ENCODE data around the gene MYO10.
"Not testable (repeated sequence)": the region's sequence is repeated elsewhere in the genome, so short reads cannot be mapped to it uniquely, and the experiment has no call there.

The MYO10 gene

DNA sequence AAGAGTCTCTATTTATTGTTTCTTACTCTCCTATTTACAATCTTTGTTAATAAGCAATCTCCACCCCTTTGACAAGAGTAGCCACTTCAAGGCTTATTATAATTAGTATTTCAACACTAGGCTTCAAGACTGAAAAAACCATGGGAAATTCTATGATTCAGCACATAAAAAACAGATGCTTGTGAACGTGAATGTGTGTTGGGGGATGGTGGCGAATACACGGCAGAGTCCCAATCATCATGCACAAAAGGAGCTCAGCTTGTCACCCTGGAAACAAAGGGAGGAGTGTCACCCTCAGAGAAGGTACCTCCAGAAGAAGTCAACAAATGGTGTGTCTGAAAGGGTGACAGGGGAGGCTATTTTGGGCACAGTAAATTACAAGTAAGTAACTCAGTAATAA, 162.1 kb downstream of the MYO10 start:
- no peak for DNase-seq

DNA sequence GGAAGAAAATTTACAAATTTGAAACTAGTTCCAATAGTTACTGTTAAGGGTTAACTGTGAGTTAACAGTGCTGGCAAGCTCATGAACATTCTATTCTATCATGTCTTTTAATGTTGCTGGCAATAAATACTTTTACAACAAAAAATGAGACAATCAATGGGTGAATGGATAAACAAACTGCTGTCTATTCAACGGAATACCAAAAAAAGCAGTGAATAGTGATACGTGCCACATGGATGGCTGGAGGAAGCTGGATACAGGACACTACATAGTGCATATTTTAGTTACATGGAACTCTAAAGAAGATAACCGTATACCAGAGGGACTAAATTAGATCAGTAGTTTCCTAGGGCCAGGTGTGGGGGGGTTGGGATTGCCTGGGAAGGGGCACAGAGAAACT, 163.5 kb downstream of the MYO10 start:
- no peak for DNase-seq

DNA sequence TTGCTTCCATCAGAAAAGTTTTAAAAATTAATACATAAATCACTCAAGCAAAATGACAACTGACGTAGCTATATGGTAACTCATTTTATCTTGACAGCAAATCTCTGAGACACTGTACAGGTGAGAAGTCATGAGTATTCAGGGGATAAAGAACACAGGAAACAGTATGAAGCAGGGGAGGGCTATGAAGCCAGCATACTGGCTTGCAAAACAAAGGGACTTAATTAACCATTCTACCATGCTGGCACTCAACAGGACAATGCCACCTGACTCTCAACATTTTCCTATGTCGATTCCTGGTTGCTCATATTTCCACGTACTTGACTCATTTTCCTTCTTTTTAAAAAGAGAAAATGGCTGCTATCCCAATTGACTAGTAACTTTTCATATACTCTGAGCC, 167.9 kb downstream of the MYO10 start:
- no peak for DNase-seq

DNA sequence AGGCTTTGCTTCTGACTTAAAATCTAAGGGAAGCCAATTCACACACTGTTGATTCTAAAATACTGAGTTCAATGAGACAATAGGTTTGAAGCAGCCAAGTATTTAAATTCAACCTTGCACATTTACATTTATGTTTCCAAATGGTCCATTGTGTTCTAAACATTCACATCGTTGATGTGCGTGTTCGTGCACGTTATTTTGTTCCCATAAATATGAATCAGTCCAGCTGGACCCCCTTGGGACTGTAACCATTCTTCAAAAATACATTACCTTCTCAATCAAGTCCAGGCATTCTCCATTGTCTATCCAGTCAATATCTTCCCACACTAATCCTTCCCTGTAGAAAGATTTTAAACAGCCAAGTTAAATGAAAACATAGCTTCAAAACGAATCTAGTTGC, 172.9 kb downstream of the MYO10 start:
- no peak for DNase-seq

DNA sequence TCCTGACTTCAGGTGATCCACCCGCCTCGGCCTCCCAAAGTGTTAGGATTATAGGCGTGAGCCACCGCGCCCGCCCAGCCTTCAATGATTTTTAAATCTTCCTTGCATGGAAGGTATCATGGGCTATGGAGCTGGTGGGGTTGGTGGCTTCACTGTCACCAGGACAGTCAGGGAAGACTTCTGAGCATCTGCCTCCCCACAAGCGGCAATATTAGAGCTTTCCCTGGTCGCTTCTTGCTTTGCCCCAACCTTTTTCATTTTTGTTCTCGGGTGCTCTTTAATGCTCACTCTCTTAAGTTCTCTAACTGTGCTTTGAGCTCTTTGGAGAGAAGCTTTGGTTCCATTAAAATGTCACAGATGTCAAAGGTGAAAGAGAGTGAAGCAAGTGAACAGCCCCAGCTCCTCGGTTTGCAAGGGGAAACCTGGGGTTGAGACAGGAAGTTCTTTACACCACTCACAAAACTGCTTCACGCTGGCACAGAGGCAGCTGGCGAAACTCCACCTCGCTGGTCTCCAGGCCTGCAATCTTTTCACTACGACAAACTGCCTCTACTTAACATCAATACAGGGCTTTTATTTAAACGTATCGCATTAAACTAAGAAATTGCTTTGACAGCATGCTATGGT, 176.8 kb downstream of the MYO10 start:
- no peak for DNase-seq

DNA sequence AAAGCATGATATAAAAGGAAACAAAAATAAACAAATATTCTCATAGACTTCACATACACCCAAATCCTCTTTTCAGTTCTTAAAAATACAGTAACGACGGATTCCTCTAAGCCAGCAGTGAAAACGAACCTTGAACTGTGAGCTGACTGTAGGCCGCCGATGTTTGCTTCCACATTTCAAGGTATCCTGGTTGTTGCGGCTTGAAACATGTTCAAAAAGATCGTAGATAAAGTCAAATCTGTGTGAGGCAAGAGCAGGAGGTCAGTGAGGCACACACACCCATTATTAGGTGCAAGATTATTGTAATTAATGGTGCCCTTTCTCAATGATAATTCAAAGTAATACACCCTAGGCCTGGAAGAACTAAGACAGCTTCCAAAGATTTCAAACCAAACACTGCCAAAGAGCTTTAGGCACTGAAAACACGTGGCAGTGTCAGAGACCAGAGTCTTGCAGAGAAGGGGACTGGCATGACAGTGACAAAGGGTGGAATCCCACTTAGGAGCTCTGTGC, 178.0 kb downstream of the MYO10 start:
- DNase-seq: no peak

DNA sequence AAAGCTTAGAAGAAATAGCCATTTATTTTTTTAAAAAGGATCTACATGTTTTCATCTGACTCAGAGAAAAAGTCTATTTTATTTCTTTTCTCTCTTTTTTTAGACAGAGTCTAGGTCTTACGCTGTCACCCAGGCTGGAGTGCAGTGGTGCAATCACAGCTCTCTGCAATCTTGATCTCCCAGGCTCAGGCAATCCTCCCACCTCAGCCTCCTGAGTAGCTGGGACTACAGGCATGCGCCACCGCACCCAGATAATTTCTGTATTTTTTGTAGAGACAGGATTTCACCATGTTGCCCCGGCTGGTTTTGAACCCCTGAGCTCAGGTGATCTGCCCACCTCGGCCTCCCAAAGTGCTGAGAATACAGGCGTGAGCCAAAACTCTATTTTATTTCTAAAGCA, 178.5 kb downstream of the MYO10 start:
- DNase-seq: not testable (repeated sequence)

DNA sequence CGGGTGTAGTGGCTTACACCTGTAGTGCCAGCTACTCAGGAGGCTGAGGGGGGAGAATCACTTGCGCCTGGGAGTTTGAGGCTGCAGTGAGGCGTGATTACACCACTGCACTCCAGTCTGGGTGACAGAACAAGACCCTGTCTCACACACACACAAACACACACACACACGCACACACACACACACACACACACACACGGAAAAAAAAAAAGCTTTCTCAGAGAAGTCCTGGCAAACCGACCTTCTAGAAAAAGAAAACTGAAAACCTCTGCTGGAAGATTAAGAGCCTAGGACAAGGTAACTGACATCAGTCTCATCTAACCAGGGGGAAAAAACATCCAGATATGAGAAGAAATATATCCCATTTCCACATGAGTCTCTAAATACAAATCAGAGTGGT, 178.9 kb downstream of the MYO10 start:
- DNase-seq: no peak

DNA sequence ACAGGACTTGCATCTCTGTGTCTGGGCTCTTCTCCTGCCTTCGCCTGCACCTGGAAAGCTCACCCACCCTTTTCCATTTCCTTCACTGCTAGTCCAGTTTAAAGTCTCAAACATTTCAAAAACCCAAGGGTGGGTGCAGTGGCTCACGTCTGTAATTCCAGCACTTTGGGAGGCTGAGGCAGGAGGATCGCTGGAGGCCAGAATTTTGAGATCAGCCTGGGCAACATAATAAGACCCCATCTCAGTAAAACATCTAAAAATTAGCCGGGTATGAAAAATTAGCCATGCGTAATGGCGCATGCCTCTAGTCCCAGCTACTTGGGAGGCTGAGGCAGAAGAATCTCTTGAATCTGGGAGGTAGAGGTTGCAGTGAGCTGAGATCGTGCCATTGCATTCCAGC, 179.4 kb downstream of the MYO10 start:
- no peak for DNase-seq

DNA sequence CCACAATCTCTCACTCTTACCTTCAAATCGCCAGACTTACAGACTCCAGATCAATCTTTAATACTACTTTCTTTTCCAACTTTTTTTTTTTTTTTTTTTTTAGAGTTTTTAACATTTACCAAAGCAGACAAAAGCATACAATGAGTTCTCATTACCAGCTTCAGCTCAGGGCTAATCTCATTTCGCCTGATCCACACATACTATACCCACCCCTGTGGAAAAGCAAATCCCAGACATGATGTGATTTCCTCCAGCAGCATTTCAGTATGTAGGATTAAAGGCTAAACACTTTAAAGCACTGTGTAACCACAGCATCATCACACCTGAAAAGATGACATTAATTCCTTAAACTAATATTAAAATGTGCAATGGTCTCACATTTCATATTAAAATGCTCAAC, 180.4 kb downstream of the MYO10 start:
- DNase-seq: no peak

DNA sequence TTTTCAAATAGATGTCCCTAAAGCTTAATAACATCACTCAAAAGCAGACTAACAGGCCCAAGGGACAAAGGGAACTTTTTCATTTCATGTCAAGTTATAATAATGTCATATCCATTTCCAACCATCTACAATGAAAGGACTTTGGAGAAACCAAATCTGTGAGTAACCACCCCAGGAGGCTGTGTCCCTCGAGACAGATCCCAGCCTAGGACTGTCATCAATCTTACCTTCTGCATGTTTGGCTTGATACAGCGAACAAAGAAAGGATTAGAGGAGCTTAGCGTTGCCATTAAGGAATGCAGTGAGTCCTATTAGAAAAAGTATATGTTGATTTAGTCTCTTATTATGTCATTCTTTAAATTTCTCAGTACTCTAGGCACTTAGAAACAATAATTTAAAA, 181.5 kb downstream of the MYO10 start:
- DNase-seq: no peak

DNA sequence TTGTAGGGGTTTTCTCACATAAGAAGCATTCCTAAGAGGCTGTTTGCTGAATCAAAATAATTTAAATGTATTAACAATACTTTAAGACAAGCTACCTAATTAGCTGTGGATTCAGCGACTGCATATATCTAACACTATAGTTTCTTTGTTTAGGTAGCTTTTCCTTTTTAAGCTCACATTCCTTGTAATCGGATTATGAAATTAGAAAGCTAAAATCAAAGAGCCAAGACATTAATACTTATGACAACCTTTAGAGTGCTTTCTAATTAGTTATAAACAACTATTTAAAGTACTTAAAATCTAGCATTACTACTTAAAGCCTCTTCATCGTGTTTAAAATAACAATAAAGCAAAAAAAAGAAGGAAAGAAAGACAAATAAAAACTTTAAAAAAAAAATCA, 182.0 kb downstream of the MYO10 start:
- DNase-seq: no peak

DNA sequence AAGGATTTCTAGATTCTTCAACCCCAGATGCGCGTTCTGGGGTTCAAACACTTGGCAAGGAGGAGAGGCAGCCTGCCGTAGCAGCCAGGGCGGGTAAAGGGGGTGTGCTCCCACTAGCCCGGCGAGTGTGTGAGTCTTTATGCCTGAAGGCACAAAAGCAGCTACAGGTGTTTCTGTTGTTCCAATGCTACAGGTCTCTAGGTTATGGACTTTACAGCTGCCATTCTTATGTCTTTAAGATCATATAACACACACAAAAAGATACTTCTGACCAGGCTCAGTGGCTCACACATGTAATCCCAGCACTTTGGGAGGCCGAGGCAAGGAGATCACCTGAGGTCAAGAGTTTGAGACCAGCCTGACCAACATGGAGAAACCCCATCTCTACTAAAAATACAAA, 185.6 kb downstream of the MYO10 start:
- DNase-seq: no peak

DNA sequence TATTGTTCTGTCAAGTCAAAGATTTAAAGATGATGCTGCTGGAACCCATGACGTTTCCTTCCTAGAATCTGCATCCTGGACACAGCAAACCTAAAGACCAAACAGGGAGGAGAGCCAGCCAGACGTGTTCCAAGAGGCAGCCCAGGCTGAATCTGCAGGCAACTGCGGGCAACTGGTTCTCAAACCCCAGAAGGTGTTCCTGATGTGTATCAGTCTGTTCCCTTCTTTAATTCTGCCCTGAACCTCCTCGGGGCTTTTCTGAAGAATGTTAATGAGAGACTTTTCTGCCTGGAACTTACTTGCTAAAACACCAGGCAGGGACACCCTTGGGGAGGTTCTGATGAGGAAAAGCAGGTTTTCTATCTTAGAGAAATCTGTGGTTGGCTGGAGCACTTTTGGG, 186.5 kb downstream of the MYO10 start:
- DNase-seq: no peak

DNA sequence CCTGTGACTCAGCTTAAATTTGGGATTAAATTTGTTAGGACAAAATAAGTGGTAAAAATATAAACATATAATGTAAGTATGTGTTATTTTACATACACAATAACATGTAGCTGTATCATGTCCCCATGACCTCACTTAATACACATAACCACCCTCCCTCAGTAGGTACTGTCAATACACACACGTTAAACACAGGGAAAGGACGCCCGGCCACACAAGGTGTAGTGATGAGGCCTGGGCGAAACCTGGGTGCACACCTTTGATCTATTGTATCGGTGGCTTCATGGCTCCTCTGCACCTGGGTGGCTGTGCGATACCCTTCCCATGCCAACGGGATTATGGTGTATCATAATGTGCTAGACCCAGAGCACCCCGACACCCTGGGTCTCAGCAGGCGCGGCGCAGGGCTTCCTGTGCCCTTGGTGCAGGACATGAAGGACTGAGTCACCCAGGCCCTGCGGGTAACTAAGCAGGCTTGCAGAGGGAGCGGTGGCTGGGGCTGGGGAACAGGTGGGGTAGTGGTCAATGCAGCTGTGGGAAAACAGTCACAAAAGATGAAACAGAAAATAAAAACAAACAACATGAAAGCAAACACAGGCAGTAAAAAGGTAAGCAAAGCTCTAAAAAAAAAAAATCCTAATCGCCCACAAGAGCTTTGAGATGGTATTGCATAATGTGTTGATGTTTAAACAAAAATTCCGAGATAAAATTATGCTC, 191.8 kb downstream of the MYO10 start:
- no peak for DNase-seq

DNA sequence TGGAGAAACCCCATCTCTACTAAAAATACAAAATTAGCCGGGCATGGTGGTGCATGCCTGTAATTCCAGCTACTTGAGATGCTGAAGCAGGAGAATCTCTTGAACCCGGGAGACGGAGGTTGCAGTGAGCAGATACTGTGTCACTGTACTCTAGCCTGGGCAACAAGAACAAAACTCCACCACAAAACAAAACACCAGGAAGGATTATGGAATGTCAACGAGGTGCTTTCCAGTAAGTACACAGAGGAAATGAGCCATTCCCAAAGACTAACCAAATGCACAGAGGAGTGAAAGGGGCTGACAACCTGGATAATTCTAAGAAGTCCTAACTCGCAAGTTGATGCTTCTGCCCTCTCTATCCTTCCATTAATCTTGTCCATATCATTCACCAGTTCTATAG, 193.2 kb downstream of the MYO10 start:
- no peak for DNase-seq

DNA sequence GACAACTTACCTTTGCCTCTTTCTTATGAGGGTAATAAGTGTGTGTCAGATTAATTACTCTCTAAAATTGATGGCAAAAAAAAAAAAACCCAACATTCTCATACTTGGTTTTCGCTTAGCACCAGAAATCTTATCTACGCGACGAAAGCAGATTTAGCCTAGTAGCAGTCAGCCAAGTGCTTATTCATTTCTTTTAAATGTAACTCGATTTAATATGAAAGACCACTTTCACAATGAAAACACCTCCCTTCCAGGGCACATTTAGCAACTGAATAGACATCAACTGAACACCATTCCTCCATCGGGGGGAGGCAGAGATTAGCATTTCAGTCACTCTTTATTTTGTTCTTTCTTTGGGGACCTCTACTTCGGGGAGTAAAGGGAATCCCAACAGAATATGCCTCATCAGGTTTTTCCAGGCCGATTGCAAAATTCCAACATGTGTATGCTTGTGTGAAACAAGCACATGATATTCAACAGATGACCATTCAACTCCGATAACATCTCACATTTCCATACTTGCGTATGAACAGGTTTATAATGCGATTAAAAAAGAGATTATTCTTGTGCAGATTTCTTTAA, 195.2 kb downstream of the MYO10 start:
- no peak for DNase-seq

DNA sequence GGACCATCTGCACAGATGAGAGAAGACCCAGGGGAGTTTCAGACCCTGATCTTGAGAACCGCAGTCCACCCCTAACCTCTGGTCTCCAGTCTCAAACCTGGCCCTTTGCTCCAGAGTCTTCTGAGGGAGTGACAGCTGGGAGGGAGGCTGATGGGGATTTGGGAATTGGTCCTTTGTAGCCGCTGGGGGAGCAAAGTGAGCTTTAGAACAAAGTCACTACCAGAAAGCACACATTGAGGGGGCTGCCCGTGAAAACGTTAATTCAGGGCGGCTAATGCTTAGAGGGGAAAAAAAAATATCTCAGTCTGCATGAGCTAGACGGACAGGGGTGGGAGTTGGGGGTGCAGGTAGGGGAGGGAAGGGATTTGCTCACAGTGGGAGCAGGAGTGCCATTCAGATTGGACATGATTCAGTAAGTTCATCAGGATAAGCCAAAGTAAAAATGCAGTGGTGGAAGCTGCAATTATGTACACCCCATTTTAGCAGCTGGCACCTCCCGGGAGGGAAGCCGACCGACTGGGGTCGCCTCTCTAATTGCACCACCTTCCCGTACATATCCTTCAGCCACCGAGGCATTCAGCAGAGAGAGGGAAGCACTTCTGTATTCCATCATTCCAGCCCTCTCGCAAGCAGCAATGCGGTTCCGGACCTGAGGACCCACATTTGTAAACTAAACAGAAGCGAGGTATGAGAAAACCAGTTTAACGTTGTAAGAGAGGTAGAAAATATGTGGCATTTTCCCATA, 195.8 kb downstream of the MYO10 start:
- no peak for DNase-seq

DNA sequence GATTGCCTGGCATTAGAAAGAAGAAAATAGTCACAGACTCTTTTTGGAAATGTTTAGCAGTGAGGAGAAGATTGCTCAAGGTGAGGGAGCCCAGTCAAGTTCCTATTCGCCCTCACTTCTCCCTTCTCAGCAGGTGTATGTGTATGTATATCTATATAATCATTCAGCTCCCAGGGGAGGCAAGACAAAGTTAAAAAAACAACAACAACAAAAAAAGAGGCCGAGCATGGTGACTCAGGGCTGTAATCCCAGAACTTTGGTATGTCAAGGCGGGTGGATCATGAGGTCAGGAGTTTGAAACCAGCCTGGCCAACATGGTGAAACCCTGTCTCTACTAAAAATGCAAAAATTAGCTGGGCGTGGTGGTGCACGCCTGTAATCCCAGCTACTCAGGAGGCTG, 197.7 kb downstream of the MYO10 start:
- DNase-seq: not testable (repeated sequence)

DNA sequence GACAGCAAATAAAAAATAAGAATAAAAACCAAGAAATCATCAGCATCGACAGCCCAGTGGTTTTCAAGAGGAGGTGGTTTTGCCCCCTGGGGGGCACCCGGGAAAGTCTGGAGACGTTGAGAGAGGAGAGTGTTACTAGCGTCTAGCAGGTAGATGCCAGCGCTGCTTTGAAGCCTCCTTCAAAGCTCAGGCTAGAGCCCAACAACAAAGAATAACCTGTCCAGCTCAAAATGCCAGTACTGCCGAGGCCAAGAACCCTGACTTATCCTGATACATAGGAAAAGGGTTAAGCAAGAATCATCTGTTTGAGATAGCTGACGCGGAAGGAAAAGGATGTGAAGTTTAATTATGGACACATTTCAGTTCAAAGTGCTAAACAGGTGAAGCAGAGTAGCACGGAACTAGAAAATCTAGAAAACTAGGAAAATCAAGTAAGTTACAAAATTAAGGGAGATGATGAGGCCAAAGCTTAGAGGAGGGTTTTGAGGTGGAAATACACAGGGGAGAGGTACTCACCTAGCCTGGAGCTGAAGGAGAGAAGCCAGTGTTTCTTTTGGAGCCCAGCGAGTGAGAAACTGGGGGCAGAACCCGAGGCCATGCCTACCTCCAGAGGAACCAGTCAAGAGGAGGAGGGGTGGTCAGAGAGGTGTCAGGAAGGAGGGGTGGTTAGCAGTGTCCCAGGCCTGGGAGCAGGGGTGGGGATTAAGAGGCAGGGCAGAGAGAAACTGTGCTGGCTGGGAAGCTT, 198.3 kb downstream of the MYO10 start:
- no peak for DNase-seq

DNA sequence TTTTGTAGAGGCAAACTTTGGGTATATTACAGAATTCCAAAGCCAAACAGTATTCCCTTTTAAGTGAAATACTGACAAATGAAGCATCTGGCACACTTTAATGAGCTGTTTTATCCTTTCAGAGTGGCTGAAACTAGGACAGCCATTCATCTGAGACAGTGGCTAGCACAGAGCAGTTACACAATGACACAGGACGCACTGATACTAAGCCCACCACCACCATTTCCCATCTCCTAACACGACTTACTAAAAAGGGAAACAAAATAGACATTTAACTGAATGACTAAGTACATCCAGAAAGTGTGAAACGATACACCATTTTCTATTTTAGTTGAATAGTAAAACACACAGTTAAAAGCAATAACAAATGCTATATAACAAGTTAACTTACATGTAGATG, 198.9 kb downstream of the MYO10 start:
- no peak for DNase-seq

DNA sequence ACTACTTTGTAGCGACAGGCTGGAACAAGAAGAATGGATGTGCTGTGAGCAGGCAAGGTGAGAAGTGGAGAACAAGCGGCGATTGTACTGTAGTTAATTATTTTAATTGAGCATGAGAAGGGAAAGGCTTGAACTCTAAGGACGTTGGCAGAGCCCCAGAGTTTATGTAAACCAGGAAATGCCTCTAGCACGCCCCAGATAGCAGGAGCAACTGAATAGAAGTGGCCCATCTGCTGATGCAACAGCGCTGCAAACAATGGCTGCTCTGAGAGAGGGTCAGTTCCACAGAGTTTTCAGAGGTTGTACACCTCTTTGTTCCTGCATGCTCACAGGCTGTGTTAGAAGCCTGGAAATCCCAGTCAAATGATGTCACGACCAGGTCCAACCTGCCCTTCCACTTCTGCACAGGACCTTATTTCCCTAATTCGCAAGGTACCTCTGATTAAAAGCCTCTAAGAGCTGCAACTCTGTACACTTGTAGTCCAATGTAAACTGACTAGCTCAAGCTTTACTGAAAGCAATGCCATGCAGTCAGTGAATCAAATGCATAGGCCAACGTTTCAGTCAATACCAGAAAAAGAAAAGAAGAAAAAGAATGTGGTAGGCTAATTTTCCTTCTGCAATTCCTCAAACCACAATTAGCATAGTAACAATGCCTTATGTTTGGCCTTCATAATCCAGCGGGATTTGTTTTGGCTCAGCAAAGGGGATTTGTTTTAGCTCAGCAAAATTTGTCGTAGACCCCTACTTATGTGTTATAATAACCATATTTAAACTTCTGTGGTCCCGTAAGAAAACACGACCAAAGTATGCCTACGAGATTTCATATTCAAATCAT, 199.7 kb downstream of the MYO10 start:
- DNase-seq: no peak
